Endothelial cell of umbilical vein (primary cell): ENCODE data around the gene DCLK1. TPM values are rescaled to one million over a fixed set of nuclear protein-coding genes. Genes with fewer than 3 reads are reported as not detected.

Experiments
- BruUV-seq: library from RNA; stranded (reverse); fragments of 400-500 nt; replicated peaks from 2 replicates; lab custom pipeline; 2021; lab: Mats Ljungman, UMichigan
- CTCF ChIA-PET: fragments of 300-600, 350-600 bp; sonication (Branson Sonifier 250); formaldehyde crosslinking; loops from one replicate; lab custom pipeline; 2021; ENCODE audit warnings: antibody characterized with exemption, inconsistent platforms; lab: Charles Lee
- POLR2A ChIA-PET: fragments of 300-600, 350-600 bp; sonication (Branson Sonifier 250); formaldehyde crosslinking; loops from one replicate; lab custom pipeline; 2021; ENCODE audit warnings: antibody characterized with exemption, inconsistent platforms; lab: Charles Lee
- DNase-seq: peaks from one replicate; pipeline ENCODE4 v3.0.0-alpha.2; 2011; ENCODE audit warnings: low read depth, low spot score
- FAIRE-seq: peaks from 2 replicates; lab custom pipeline; 2011; peaks lifted over from hg19 to GRCh38; lab: Jason Lieb, UNC
- H2AFZ ChIP-seq: 2 replicates; pipeline ENCODE4 v1.6.0; 2012; ENCODE audit warnings: low read depth, low read length, control low read depth, inconsistent platforms
- H3K27ac ChIP-seq: 2 replicates; pipeline ENCODE4 v1.5.1; 2011; ENCODE audit warnings: low read depth, mild to moderate bottlenecking, control low read depth, low read length, moderate library complexity; ENCODE audit not compliant: insufficient read depth
- H3K27me3 ChIP-seq, 2 experiments: 2 replicates each; pipeline versions ENCODE4 v1.6.0 to v1.6.1; 2011; ENCODE audit warnings: low read length in 2 of 2, mixed read lengths in 1 of 2; ENCODE audit not compliant: control insufficient read depth in 2 of 2, insufficient read depth in 2 of 2
- H3K36me3 ChIP-seq, 2 experiments: 2 replicates in 1 of 2; 3 replicates in 1 of 2; pipeline ENCODE4 v1.5.1; 2011; ENCODE audit warnings: low read length in 2 of 2, mild to moderate bottlenecking in 1 of 2, moderate library complexity in 1 of 2; ENCODE audit not compliant: control insufficient read depth in 2 of 2, insufficient read depth in 2 of 2; ENCODE audit errors: extremely low read depth in 1 of 2
- H3K4me1 ChIP-seq: 3 replicates; pipeline ENCODE4 v1.5.1; 2011; ENCODE audit warnings: mild to moderate bottlenecking, low read length; ENCODE audit not compliant: control insufficient read depth, insufficient read depth; ENCODE audit errors: extremely low read depth
- H3K4me2 ChIP-seq: 2 replicates; pipeline ENCODE4 v1.6.1; 2011; ENCODE audit warnings: low read length, control low read depth, mixed read lengths; ENCODE audit not compliant: insufficient read depth
- H3K4me3 ChIP-seq, 3 experiments: fragments of 200-600 bp in 1 of 3; sonication (generic), shearing (Covaris generic) in 1 of 3; replicated peaks in 1 of 3; 2 replicates each; pipeline ENCODE4 v1.5.1; 2011 to 2016; ENCODE audit warnings: control low read depth in 3 of 3, low read length in 3 of 3, mild to moderate bottlenecking in 2 of 3, inconsistent platforms in 1 of 3, low read depth in 1 of 3, moderate library complexity in 1 of 3; ENCODE audit not compliant: insufficient read depth in 1 of 3
- H3K79me2 ChIP-seq: 2 replicates; pipeline ENCODE4 v1.6.0; 2012; ENCODE audit warnings: low read length, inconsistent platforms; ENCODE audit not compliant: control insufficient read depth, insufficient read depth
- H3K9ac ChIP-seq: replicated peaks from 2 replicates; pipeline ENCODE3; 2011; ENCODE audit warnings: low read length, control low read depth; ENCODE audit not compliant: insufficient read depth; ENCODE audit errors: extremely low read depth
- H3K9me1 ChIP-seq: replicated peaks from 3 replicates; pipeline ENCODE4 v1.6.0; 2011; ENCODE audit warnings: mild to moderate bottlenecking, low read length; ENCODE audit not compliant: control insufficient read depth, insufficient read depth; ENCODE audit errors: extremely low read depth
- H3K9me3 ChIP-seq: replicated peaks from 2 replicates; pipeline ENCODE4 v1.5.1; 2012; ENCODE audit warnings: low read length, inconsistent platforms; ENCODE audit not compliant: control insufficient read depth, insufficient read depth
- H4K20me1 ChIP-seq: replicated peaks from 2 replicates; pipeline ENCODE3; 2011; ENCODE audit warnings: mild to moderate bottlenecking, low read length; ENCODE audit not compliant: control insufficient read depth, insufficient read depth; ENCODE audit errors: extremely low read depth
- EZH2 ChIP-seq: IDR thresholded peaks from 2 replicates; pipeline ENCODE4 v1.6.1; 2012; ENCODE audit warnings: borderline replicate concordance, low read depth, mild to moderate bottlenecking, moderate library complexity, low read length, inconsistent platforms; ENCODE audit not compliant: severe bottlenecking
- FOS ChIP-seq: IDR thresholded peaks from 2 replicates; pipeline ENCODE4 v1.6.1; 2011; ENCODE audit warnings: mild to moderate bottlenecking, low read length, moderate library complexity, borderline replicate concordance; ENCODE audit not compliant: insufficient read depth
- GATA2 ChIP-seq: IDR thresholded peaks from 2 replicates; pipeline ENCODE4 v1.7.0; 2011; ENCODE audit warnings: low read depth, mild to moderate bottlenecking, moderate library complexity, mixed read lengths, low read length; ENCODE audit not compliant: insufficient read length, insufficient read depth
- JUN ChIP-seq: IDR thresholded peaks from 2 replicates; pipeline ENCODE4 v1.6.1; 2011; ENCODE audit warnings: borderline replicate concordance, low read depth; ENCODE audit not compliant: insufficient read length, insufficient read depth
- MYC ChIP-seq: IDR thresholded peaks from one replicate; pipeline ENCODE4 v1.6.1; 2011; ENCODE audit warnings: mild to moderate bottlenecking, low read depth, low read length
- POLR2A ChIP-seq: IDR thresholded peaks from 2 replicates; pipeline ENCODE4 v1.6.1; 2012; ENCODE audit warnings: low read depth, mild to moderate bottlenecking, control low read depth, low read length
- POLR2AphosphoS5 ChIP-seq: IDR thresholded peaks from 2 replicates; pipeline ENCODE4 v1.6.1; 2012; ENCODE audit warnings: low read depth, mild to moderate bottlenecking, control low read depth, low read length, moderate library complexity; ENCODE audit not compliant: insufficient read depth
- dilution Hi-C: fragments of 300-500 bp; cut with MboI; formaldehyde crosslinking; loops from one replicate; pipeline ENCODE4 v1.15.0; 2019; ENCODE audit warnings: low sequenced_read_pairs; ENCODE audit not compliant: extremely low pct_ligation_motif_present
- intact Hi-C: fragments of 100-400 bp; cut with micrococcal nuclease; formaldehyde crosslinking; loops from one replicate; pipeline ENCODE4 v1.10.0; 2022
- polyA plus RNA-seq, 4 experiments: library from polyadenylated mRNA; depleted of rRNA in 3 of 4; stranded (reverse) in 3 of 4; unstranded in 1 of 4; fragments of >200 nt; gene quantifications; 2 replicates each; pipeline versions ENCODE4 v1.2.1 to v1.2.3, GENCODE V29; 2011 to 2012; ENCODE audit warnings: missing spikeins in 1 of 4
- total RNA-seq: library from RNA; stranded (reverse); gene quantifications from 2 replicates; pipeline ENCODE4 v1.2.3, GENCODE V29; 2021
- TF ChIP-seq, protein P1 (sequence below), 2 donors: IDR thresholded peaks; 1 replicate in 1 of 2; 2 replicates in 1 of 2; pipeline ENCODE4 v1.5.1; 2011; ENCODE audit warnings: low read length in 2 of 2, mild to moderate bottlenecking in 2 of 2, moderate library complexity in 2 of 2, control low read depth in 1 of 2, inconsistent platforms in 1 of 2, low read depth in 1 of 2; ENCODE audit not compliant: insufficient read depth in 1 of 2; ENCODE audit errors: extremely low read depth in 1 of 2
- TF ChIP-seq, protein P2 (sequence below): IDR thresholded peaks from 2 replicates; pipeline ENCODE4 v1.6.1; 2011; ENCODE audit not compliant: insufficient read depth, insufficient read length

DCLK1 gene
- total and polyA plus RNA-seq, 2 donors (not counting 3 experiments of a cell fraction or from before 2014, with no cell fraction given) = 0.28 to 3.9 TPM

DNA sequence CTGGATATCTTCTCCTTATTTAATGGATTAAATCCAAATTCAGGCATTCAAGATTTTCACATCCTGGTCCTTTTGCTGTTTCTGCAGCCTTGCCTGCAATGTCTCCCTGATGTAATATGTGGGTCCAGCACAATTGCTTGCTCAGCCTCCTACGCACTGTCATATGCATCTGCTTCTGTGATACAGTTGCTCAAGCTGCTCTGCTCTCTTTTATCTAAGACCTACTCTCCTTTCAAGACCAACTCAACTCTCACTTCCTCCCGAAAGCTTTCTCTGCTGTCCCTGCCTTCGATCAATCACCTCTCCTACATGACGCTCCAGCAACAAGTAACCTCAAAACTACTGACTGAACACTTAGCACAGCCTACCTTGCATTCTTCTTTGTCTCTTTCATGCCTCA, 138.2 kb downstream of the DCLK1 start:
- Histone ChIP-seq H2AFZ (no peak overlapping the region), H3K27ac (no peak overlapping the region), H3K9ac (no peak overlapping the region), H4K20me1 (no peaks in the 10 kb centered on the region), H3K4me1 (no peaks in the 10 kb centered on the region), H3K4me2 (no peak overlapping the region), H3K4me3 (no peak overlapping the region), H3K27me3 (peaks cover 0 to 3% of the 10 kb centered on the region in 2 experiments), H3K9me1 (no peaks in the 10 kb centered on the region), H3K9me3 (no peaks in the 10 kb centered on the region), H3K79me2 (no peaks in the 10 kb centered on the region), H3K36me3 (no peaks in the 10 kb centered on the region)
- no TSS peak for BruUV-seq
- POLR2A ChIA-PET = no interaction called here
- TF ChIP-seq POLR2AphosphoS5 = no peak
- TF ChIP-seq, protein P1, sequence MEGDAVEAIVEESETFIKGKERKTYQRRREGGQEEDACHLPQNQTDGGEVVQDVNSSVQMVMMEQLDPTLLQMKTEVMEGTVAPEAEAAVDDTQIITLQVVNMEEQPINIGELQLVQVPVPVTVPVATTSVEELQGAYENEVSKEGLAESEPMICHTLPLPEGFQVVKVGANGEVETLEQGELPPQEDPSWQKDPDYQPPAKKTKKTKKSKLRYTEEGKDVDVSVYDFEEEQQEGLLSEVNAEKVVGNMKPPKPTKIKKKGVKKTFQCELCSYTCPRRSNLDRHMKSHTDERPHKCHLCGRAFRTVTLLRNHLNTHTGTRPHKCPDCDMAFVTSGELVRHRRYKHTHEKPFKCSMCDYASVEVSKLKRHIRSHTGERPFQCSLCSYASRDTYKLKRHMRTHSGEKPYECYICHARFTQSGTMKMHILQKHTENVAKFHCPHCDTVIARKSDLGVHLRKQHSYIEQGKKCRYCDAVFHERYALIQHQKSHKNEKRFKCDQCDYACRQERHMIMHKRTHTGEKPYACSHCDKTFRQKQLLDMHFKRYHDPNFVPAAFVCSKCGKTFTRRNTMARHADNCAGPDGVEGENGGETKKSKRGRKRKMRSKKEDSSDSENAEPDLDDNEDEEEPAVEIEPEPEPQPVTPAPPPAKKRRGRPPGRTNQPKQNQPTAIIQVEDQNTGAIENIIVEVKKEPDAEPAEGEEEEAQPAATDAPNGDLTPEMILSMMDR (IDR thresholded peaks at IDR 0.05; ENCODE audit: extremely low read depth in 1 of 2, insufficient read depth in 1 of 2, low read depth in 1 of 2, low read length in 2 of 2) = no peak
- no peak for TF ChIP-seq FOS
- TF ChIP-seq, protein P2, sequence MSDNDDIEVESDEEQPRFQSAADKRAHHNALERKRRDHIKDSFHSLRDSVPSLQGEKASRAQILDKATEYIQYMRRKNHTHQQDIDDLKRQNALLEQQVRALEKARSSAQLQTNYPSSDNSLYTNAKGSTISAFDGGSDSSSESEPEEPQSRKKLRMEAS = no peak
- no peak for TF ChIP-seq POLR2A
- TF ChIP-seq GATA2 = no peak
- no peak for TF ChIP-seq JUN
- TF ChIP-seq EZH2 = no peak
- no peak for TF ChIP-seq MYC
- DNase-seq = no peak
- dilution Hi-C loops (no loop called here), intact Hi-C loops (no loop called here)
- FAIRE-seq = no peak
- CTCF ChIA-PET = no interaction called here
